Left forelimb (tissue), 1 donor: ENCODE measurements around the gene PLEKHM3.

ENCODE experiments used
- DNase-seq: peaks from one replicate; pipeline ENCODE4 v3.0.0-alpha.2; 2018; ENCODE audit warnings: low spot score

Gene PLEKHM3, protein sequence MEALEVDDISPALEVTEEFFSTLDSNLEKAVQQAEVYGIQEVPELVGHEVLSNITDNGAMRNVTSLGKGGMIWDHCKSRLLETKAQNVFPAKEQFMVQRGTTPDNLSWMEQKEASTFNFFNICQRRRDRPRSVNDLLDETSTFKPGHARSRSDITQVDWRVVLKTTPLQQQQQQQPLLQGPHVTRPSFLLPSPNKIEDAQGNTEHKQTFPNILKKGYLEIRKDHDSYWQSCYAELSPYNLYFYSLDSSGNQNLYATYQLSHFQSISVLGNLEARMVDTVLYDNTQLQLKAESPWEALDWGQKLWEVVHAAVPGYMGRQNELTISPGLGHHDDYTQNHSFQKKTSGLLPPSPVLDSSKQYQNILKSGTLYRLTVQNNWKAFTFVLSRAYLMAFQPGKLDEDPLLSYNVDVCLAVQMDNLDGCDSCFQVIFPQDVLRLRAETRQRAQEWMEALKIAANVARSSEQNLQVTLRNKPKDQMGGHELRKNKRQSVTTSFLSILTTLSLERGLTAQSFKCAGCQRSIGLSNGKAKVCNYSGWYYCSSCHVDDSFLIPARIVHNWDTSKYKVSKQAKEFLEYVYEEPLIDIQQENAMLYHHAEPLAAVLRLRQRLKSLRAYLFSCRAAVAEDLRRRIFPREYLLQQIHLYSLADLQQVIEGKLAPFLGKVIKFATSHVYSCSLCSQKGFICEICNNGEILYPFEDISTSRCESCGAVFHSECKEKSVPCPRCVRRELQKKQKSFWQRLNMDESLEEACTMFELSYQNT

DNA sequence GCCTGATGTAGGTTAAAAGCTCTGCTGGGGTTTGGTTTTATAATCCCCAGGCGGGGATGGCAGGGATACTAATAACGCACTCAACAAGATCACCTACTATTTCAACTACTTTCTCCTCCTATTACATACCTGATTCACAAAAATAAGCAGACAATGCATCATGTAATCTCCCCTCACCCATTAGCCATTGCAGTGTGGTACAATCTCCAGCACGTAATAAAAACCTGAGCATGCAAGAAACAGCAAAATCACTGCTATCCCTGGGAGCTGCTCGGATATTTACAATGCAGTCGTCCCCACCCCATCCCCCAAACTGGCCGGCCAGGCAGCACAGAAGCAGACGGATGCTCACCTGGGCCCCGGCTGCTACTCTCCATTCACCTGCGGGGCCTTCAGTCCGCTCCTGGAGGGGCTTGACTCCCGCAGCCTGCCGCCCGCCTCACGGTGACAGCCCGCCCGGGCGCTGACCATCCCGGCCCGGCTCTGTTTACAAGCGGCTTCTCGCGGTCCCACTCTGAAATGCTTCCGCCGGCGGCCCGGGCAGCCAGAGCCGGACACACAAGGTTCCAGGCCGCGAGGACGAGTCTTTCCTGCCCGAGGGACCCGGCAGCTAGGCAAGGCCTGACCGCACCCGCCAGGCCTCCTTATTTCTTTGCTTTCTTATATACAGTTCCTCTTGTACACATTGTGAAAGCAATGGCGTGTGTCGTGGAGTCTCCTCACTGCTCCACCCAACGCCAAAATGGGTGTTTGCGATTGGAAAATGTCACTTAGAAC, at the start of gene PLEKHM3:
PLEKHM3 (minus strand) TSS at position 491 of the 777 bp plus-strand sequence. CDS start 23,888 bp downstream, outside the sequence.
- DNase-seq = peak; percentile 94

DNA sequence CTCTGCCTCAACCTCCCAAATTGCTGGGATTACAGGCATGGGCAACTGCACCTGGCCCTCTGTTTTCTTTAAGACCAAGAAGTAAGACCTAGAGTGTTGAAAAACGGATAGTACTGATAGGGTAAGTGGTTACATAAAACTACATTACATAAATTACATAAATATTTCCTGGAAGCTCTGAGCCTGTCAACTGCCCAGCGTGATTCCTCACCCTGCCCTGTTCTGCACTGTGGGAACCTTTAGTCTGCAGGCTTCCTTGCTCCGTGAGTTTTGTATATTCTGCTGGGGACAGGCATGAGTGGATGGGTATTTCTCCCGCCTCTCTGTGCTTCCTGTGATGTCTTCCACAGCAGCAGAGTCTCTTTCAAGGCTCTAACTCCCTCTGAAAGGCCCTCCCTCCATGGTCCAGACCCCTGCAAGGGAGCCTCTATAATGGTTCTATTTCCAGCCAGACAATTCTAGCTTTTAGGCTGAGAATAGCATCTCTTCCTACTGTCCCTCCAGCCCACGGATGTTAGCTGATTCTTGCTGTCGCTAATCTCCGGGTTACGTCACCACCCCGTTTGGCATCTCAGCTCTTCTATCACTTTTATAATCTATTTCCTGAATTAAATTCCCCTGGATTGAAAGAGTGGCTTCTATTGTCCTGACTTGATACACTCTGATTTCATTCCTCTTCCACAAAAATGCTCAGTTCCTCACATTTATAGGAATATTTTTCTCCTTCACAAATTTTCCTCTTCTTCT, 49.5 kb upstream of the PLEKHM3 start:
- no peak for DNase-seq

DNA sequence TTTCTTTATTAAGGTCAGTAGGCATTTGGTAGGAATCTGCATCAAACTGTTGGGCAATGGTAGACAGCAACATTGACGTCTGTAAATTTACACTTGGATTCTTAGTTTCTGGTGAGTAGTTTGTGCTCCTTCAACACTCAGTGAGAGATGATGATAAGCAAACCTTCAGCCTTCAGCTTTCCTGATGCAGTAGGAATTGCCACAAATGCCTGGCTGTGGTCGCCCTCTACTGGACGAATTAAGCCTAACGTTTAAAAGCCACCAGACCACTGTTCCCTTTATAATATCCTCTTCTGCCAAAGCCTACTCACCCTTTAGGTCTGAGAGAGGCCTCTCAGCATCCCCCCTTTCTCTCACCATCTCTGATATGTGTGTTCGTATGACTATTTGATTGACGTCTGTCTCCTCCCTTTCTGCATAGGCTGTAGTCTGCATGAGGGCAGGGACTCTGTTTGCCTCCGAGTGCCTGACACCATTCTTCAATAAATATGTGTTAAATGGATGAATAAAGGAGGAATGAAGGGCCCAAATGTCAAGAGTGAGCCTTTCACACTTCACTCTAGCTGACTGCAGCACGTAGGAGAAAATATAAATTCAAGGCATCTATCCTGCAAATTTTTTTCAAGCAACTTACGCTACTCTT, 47.0 kb upstream of the PLEKHM3 start:
- no peak for DNase-seq

DNA sequence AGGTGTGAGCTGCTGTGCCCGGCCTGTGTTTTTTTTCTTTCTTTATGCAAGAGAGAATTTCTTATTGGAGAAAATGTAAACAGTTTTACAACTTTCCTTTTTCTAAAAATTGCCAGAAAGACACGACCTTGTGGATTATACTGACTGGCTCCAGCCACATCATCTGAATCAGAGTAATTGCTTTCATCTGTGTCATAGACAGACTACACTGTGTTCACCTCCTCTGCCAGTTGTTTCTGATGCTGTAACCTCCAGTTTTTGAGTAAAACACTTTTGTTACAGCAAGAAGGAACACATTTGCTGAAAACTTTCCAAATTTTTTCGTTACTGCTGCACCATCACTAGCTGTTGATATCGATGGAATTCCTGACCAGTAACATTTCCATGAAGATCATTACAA, 43.9 kb upstream of the PLEKHM3 start:
- DNase-seq = no peak

DNA sequence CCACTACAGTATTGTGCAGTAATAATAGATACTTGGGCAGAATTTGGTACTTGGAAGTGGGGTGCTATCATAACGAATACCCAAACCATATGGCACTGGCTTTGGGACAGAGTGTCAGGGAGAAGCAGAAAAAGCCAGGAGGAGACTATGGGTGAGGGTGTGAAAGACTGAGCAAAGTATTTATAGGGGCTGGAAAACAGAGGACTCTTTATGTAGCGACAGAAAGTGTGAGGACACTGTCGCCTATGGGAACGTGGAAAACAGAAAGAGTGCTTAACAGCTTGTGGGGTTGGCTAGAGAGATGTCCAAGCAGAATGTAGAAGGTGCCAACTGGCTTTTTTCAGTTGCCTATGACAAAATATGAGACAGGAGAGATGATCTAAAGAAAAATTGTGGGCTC, 40.7 kb upstream of the PLEKHM3 start:
- DNase-seq = no peak

DNA sequence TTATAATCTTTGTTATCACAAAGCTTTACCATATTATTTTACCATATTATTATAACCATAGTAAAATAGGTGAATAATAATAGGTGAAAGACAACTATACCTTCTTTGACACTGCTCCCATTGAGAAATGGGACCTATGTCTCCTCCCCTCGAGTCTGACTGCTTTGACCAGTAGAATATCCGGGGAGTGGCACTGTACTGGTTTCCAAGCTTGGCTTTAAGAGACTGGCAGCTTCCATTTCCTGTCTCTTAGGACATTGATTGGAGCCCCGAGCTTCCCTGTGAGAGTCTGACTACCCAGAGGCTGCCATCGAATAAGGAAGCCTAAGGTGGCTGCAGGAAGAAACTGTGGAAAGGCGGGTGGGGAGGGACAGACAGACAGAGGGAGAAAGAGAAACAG, 40.1 kb upstream of the PLEKHM3 start:
- DNase-seq = no peak

DNA sequence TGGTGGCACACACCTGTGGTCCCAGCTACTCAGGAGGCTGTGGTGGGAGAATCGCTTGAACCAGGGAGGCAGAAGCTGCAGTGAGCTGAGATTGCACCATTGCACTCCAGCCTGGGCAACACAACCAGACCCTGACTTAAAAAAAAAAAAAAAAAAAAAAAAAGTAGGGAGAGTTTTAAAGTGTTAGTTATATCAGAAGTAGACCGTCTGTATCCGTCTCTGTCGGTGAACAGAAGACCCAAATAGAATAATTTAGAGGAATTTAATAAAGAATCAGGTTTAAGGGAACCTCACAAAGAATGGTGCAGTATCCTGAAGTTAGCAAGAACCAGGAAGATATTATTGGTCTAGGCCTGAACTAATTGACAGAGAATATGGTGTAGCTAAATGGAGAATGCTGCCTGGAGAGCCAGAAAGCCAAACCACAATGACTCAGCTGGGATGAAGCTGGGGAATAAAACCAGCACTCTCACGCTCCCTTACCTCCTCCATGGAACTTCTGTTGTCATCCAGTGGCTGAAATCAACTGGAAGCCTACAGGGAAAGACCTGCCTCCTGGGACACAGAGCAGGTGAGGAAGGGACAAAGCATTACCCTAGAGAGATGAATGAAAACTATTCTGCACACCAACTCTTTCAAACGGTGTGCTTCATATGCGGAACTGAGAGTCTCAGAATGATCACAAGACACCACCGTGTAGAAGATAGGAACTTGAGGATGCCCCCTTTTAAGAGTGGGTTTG, 39.1 kb upstream of the PLEKHM3 start:
- DNase-seq = no peak

DNA sequence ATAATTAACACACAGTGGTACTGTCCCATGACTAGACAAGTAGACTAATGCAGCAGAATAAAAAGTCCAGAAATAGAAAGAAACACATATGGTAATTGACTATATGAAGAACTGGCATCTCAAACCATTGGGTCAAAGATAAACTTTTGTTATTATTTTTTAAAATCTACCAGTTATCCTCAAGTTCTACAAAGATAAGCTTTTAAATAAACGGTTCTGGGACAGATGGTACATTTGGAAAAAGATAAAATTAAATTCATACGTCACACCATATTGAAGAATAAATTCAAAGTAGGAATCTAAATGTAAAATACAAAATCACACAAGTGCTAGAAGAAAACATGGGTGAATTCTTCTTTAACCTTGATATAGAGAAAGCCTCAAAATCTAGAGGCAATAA, 37.6 kb upstream of the PLEKHM3 start:
- no peak for DNase-seq

DNA sequence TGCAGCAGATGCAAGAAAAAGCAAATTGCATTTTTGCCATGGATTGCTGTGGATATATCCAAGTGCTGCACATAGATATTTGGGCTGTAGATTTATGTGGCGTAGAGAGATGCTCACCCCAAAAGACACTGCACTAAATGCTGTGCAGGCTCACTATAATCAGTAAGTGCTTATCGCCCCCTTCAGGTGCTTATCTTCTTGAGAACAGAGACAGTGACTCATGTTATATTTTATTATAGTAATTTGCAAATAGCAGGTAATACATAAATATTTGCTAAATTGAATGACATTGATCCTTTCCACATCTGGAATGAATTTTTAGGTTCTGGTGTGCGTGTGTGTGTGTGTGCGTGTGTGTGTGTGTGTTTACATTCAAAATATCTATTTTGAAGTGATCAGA, 36.8 kb upstream of the PLEKHM3 start:
- no peak for DNase-seq

DNA sequence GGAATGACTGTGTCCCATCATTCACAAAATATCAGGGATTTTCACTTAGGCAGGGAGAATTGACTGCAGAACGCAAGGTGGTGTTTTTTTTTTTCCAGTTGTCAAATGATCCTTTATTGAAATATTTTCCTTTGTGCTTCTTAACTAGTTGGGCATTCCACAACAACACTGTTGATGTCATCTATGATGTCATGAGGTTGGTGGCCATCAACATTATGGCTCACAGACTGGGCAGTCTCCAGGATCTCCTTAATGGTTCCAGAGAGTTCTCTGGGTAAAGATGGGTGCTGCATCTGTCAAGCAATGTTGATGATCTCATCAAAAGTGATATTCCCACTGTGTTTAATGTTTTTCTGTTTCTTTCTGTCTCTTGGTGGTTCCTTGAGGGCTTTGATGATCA, 31.8 kb upstream of the PLEKHM3 start:
- no peak for DNase-seq

DNA sequence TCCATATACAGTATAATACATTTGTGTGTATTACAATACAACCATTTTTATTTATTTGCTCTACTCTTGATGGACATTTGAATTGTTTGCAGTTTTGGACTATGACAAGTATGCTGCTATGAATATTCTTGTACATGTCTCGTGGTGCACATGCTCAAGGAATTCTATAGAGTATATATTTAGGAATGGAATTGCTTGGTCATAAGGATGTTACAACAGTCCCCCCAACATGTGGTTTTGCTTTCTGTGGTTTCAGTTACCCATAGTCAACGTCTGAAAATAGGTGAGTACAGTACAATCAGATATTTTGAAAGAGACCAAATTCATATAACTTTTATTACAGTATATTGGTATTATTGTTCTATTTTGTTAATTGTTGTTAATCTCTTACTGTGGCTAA, 24.1 kb upstream of the PLEKHM3 start:
- DNase-seq = no peak

DNA sequence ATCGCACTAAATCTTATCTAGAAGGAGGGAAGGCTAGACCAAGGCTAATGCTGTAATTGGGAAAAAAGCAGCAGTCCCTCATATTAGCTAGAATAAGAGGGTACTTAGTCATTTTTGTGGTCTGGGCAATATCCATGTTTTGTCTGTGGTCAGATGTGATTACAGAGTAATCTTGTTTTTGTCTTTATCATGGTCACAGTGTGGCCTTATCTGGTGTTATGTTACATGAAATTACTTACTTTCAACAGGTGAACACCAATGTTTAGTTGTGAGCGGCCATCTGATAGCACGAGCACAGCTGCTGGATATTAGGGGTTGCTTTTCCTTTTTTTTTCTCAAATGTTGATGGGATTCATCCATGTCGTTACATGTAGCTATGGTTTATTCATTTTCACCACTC, 23.7 kb upstream of the PLEKHM3 start:
- DNase-seq = no peak

DNA sequence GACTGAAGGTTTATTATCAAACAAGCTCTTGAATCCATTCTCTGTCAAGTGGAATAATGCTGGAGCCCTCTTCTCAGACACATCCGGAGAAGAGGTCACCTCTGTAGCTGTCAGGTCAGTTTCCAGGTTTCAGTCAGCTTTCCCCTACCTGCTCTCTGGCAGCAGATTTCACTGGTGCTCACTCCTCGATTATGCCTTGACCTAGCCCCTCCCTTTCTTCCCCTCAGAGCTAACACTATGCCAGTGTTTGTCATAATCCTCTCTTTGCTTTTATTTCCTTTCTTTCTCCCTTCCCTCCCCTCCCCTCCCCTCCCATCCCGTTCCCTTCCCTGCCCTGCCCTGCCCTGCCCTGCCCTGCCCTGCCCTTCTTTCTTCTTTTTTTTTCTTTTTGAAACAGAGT, 22.5 kb upstream of the PLEKHM3 start:
- DNase-seq = no peak

DNA sequence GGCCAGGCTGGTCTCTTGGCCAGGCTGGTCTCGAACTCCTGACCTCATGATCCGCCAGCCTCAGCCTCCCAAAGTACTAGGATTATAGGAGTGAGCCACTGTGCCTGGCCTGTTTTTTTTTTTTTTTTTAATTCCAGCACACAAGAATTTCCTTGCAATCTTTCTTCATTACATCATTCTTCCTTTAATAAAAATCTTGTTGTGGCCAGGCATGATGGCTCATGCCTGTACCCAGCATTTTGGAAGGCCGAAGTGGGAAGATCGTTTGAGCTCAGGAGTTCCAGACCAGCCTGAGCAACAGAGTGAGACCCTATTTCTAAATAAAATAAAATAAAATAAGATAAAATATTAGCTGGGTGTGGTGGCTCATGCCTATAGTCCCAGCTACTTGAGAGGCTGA, 21.4 kb upstream of the PLEKHM3 start:
- DNase-seq = no peak

DNA sequence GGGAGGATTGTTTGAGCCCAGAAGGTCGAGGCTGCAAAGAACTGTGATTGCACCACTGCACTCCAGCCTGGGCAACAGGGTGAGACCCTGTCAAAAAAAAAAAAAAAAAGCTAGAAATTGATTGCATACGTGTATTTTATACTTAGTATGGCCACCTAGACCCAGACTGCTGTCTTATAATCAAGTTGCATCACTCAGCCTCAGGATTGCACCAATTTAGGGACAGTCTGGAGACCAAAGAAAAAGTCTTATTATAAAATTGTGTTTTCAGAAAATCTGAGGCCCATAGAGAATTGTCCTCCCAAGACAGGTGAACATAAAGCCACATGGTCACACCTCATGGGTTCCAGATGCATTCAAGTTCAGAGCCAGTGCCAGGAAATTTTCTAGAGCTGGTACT, 17.1 kb upstream of the PLEKHM3 start:
- DNase-seq = no peak

DNA sequence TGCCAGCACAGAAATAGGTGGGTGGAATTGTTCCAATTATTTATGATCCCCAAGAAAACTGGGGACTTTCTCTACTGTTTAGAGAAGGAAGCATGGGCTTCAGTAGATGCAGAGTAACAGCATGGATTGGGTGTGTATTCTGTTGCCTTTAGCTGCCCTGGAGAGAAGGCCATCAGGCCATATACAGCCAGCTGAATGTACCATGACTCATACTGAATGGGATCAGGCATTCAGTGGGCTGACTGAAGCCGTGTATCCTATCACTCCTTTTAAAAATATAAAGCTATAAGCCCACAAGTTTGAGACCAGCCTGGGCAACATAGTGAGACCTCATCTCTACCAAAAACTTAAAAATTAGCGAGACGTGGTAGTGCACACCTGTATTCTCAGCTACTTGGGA, 16.7 kb upstream of the PLEKHM3 start:
- no peak for DNase-seq

DNA sequence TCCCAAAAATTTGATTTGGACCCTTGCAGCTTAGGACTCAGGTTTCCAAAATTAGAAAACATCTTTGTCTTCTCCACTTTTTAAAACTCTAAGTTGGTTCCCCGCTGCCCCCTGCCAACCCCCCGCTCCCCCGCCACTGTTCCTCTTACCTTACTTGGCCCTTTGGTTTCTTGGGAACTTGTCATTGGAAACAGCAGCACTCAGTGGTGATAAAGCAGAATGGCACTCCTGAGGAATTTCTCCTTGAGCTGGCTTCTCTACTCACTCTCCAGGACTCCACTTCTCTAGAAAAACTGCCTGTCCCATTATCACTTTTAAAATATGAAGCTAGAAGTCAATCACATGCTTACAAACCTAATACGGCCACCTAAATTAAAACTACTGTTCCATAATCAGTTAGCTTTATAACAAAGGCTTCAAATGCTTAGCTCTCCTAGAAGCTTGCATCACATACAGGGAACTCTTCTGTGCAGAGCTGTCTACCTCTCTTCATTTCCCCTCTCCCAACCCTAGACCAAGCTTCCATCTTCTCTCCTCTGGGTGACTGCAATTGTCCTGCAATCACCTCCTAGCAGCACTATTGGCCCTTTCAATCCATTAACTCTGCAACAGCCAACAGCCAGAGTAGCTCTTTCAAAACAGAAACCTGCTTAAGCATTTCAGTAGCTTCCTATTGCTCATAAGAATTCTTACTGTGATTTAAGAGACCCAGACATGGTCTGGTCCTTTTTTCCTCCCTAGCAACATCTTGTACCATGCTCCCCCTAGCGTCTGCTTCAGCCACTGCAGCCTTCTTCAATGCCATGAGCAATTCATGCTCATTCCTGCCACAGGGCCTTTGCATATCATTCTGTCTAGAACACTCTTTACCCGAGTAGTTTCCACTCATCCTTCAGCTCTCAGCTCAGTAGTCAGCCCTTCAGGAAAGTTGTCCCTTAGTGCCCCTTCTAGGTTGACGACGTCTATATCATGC, 15.2 kb upstream of the PLEKHM3 start:
- DNase-seq = no peak

DNA sequence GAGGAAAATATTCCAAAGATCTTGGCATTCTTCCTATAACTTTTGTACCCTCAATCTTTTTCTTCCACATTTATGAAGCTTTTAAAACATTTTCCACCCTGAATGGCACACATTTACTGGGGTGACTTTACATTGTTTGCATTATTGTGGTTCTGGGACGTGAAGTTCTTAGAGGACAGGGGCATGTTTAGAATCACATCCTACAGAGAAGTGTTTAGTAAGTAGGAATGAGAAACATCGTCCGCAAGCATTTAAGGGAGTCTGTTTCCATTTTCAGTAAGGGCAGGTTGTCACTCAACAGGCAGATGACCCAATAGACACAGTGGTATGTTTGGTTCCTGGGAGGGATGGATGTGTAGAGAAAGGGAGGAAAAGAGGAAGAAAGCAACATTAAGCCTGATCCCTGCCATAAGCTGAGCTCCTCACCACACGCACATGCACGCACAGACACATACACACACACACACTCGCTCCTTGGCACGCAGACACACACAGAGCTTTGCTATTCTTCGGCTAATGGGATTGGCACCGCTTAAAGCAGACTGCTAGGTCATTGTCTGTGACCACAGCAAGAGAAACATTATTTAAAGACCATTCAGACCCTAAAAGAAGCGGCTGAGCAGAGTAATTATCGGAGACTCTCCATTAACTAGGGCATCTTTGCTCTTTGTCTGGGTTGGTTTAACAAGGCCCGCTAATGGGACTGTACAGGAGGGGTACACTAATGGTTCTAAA, 14.2 kb upstream of the PLEKHM3 start:
- no peak for DNase-seq
